Liver (tissue), 10 donors: ENCODE measurements around the gene MRPL52. TPM values are rescaled to one million over a fixed set of nuclear protein-coding genes. Genes with fewer than 3 reads are reported as not detected.

Experiments
- DNase-seq: peaks from one replicate; pipeline ENCODE4 v3.0.0-alpha.2; 2017; ENCODE audit warnings: low spot score
- H3K27ac ChIP-seq, 2 donors: one replicate each; pipeline ENCODE4 v1.7.0; 2013; ENCODE audit warnings: inconsistent platforms in 2 of 2, low read length in 2 of 2, control low read depth in 1 of 2, low read depth in 1 of 2, mild to moderate bottlenecking in 1 of 2
- H3K27me3 ChIP-seq, 4 donors: one replicate each; pipeline versions ENCODE4 v1.6.1 to v1.7.0; 2013; ENCODE audit warnings: low read length in 3 of 4, inconsistent platforms in 1 of 4, mild to moderate bottlenecking in 1 of 4, moderate library complexity in 1 of 4; ENCODE audit not compliant: control insufficient read depth in 4 of 4, insufficient read depth in 4 of 4
- H3K36me3 ChIP-seq, 4 donors: one replicate each; pipeline versions ENCODE4 v1.6.1 to v1.7.0; 2013; ENCODE audit warnings: low read length in 3 of 4, mild to moderate bottlenecking in 3 of 4, low read depth in 1 of 4, moderate library complexity in 1 of 4; ENCODE audit not compliant: control insufficient read depth in 4 of 4, insufficient read depth in 3 of 4
- H3K4me1 ChIP-seq, 4 donors: one replicate each; pipeline versions ENCODE4 v1.6.1 to v1.7.0; 2013; ENCODE audit warnings: low read length in 3 of 4, mild to moderate bottlenecking in 3 of 4, moderate library complexity in 1 of 4; ENCODE audit not compliant: control insufficient read depth in 4 of 4, insufficient read depth in 4 of 4
- H3K4me3 ChIP-seq, 3 donors: one replicate each; pipeline versions ENCODE4 v1.6.1 to v1.7.0; 2013; ENCODE audit warnings: low read length in 3 of 3, control low read depth in 1 of 3, low read depth in 1 of 3, mild to moderate bottlenecking in 1 of 3
- H3K9ac ChIP-seq, 2 donors: one replicate each; pipeline ENCODE4 v1.7.0; 2013; ENCODE audit warnings: low read length in 2 of 2, mild to moderate bottlenecking in 2 of 2, moderate library complexity in 2 of 2, control low read depth in 1 of 2, low read depth in 1 of 2
- H3K9me3 ChIP-seq, 4 donors: one replicate each; pipeline versions ENCODE4 v1.6.1 to v1.7.0; 2013; ENCODE audit warnings: low read length in 3 of 4; ENCODE audit not compliant: control insufficient read depth in 4 of 4
- MAX ChIP-seq: IDR thresholded peaks from 2 replicates; pipeline ENCODE4 v1.6.1; 2016; ENCODE audit warnings: antibody characterized with exemption
- WGBS: extraction: QIAGEN DNeasy Blood & Tissue Kit; methylation state at CpG from one replicate; pipeline ENCODE4 v1.1.7; 2013; 5-methylcytosine and 5-hydroxymethylcytosine counted together
- polyA plus RNA-seq, 2 donors: library from polyadenylated mRNA; stranded (reverse) in 1 of 2; unstranded in 1 of 2; fragments of 200-250 nt in 1 of 2; fragments of >200 nt in 1 of 2; fragmentation: Nextera tagmentation in 1 of 2; extraction: Ambion mirVana in 1 of 2; gene quantifications; one replicate each; pipeline versions ENCODE4 v1.2.1 to v1.2.3, GENCODE V29; 2013 to 2015
- small RNA-seq: library from RNA; depleted of rRNA; stranded (forward); fragments of <200 nt; gene quantifications from one replicate; pipeline ENCODE3, GENCODE V24; 2014
- total RNA-seq, 2 donors: library from RNA; depleted of rRNA; stranded (reverse); fragments of >200 nt; gene quantifications; one replicate each; pipeline ENCODE4 v1.2.3, GENCODE V29; 2014
- donor health status: healthy.
- donor health status: healthy.
- donor health status: healthy.
- donor health status: healthy.
- donor health status: healthy.

The MRPL52 gene
- total and polyA plus RNA-seq, 4 donors: 9.1 to 142 (median 36.6) TPM

- WGBS: 92% methylated on average over 7 of the region's 7 CpGs
- Histone ChIP-seq H3K4me3 (no peak overlapping the region), H3K27ac (no peak overlapping the region), H3K27me3 (no peaks in the 10 kb centered on the region), H3K9ac (no peak overlapping the region), H3K9me3 (no peaks in the 10 kb centered on the region), H3K36me3 (peaks cover 0 to 4% (median under 1%) of the 10 kb centered on the region in 4 donors), H3K4me1 (peaks cover 0 to 4% (median 2%) of the 10 kb centered on the region in 4 donors)
- no peak for TF ChIP-seq MAX
- DNase-seq: no peak
Observed at GRCh38 chr14:22884076-22884737, 54.5 kb downstream of the MRPL52 start.

Small RNA genes within 50 kb of the gene (small RNA-seq; reads per million reads assigned to genes)
- not detected for gene RF00019

Other genes with a start within 250 kb of the MRPL52 start
- gene DAD1, start 240.7 kb upstream of the MRPL52 start, total RNA-seq: 100 to 1,000 TPM; 142 to 187 TPM
- gene DAD1, start 240.7 kb upstream of the MRPL52 start, polyA plus RNA-seq: 100 to 1,000 TPM; 223 to 254 TPM
- gene ABHD4, start 231.6 kb upstream of the MRPL52 start, total RNA-seq: 10 to 100 TPM in 1 of 2 donors, 1 to 10 TPM in 1; 9.9 to 12.3 TPM
- gene ABHD4, start 231.6 kb upstream of the MRPL52 start, polyA plus RNA-seq: 10 to 100 TPM in 1 of 2 donors, 1 to 10 TPM in 1; 9.0 to 32.9 TPM
- gene OR6J1, start 185.5 kb upstream of the MRPL52 start, total RNA-seq: not detected
- not detected for gene OR6J1, start 185.5 kb upstream of the MRPL52 start, polyA plus RNA-seq
- gene OXA1L, start 63.2 kb upstream of the MRPL52 start, total RNA-seq: 10 to 100 TPM; 59.3 to 64.2 TPM
- gene OXA1L, start 63.2 kb upstream of the MRPL52 start, polyA plus RNA-seq: 100 to 1,000 TPM in 1 of 2 donors, 10 to 100 TPM in 1; 53.6 to 106 TPM
- 10 to 100 TPM in 1 of 2 donors, 1 to 10 TPM in 1; 9.2 to 14.3 TPM for gene SLC7A7, start 14.5 kb upstream of the MRPL52 start, total RNA-seq
- gene SLC7A7, start 14.5 kb upstream of the MRPL52 start, polyA plus RNA-seq: 1 to 10 TPM; 2.8 to 8.3 TPM
- 1 to 10 TPM; 7.6 to 8.4 TPM for gene MMP14, start 6.7 kb downstream of the MRPL52 start, total RNA-seq
- 10 to 100 TPM in 1 of 2 donors, under 1 TPM in 1; 0.86 to 10.6 TPM for gene MMP14, start 6.7 kb downstream of the MRPL52 start, polyA plus RNA-seq
- gene LRP10, start 41.9 kb downstream of the MRPL52 start, total RNA-seq: 10 to 100 TPM; 30.0 to 32.6 TPM
- gene LRP10, start 41.9 kb downstream of the MRPL52 start, polyA plus RNA-seq: 10 to 100 TPM; 19.5 to 61.7 TPM
- under 1 TPM; 0.08 to 0.14 TPM for gene REM2, start 53.3 kb downstream of the MRPL52 start, total RNA-seq
- gene REM2, start 53.3 kb downstream of the MRPL52 start, polyA plus RNA-seq: under 1 TPM in 1 of 2 donors, not detected in 1; 0.11 TPM
- 100 to 1,000 TPM in 1 of 2 donors, 10 to 100 TPM in 1; 36.7 to 242 TPM for gene RBM23, start 89.3 kb downstream of the MRPL52 start, total RNA-seq
- 10 to 100 TPM; 22.3 to 26.0 TPM for gene RBM23, start 89.3 kb downstream of the MRPL52 start, polyA plus RNA-seq
- gene PRMT5, start 99.5 kb downstream of the MRPL52 start, total RNA-seq: 10 to 100 TPM; 26.2 to 27.5 TPM
- gene PRMT5, start 99.5 kb downstream of the MRPL52 start, polyA plus RNA-seq: 10 to 100 TPM; 14.1 to 28.2 TPM
- 10 to 100 TPM; 11.9 to 32.8 TPM for gene HAUS4, start 127.2 kb downstream of the MRPL52 start, total RNA-seq
- 1 to 10 TPM; 5.8 to 7.9 TPM for gene HAUS4, start 127.2 kb downstream of the MRPL52 start, polyA plus RNA-seq
- 10 to 100 TPM; 15.9 to 34.9 TPM for gene AJUBA, start 152.7 kb downstream of the MRPL52 start, total RNA-seq
- 10 to 100 TPM; 15.5 to 23.4 TPM for gene AJUBA, start 152.7 kb downstream of the MRPL52 start, polyA plus RNA-seq
- 1 to 10 TPM; 3.8 to 7.1 TPM for gene C14orf93, start 180.3 kb downstream of the MRPL52 start, total RNA-seq
- gene C14orf93, start 180.3 kb downstream of the MRPL52 start, polyA plus RNA-seq: 1 to 10 TPM; 2.1 to 3.0 TPM
- 10 to 100 TPM; 74.0 to 88.2 TPM for gene PSMB5, start 205.0 kb downstream of the MRPL52 start, total RNA-seq
- gene PSMB5, start 205.0 kb downstream of the MRPL52 start, polyA plus RNA-seq: 100 to 1,000 TPM; 102 to 152 TPM
- gene PSMB11, start 212.3 kb downstream of the MRPL52 start, total RNA-seq: not detected
- gene PSMB11, start 212.3 kb downstream of the MRPL52 start, polyA plus RNA-seq: not detected
- gene CDH24, start 227.6 kb downstream of the MRPL52 start, total RNA-seq: under 1 TPM; 0.23 to 0.50 TPM
- under 1 TPM in 1 of 2 donors, not detected in 1; 0.38 TPM for gene CDH24, start 227.6 kb downstream of the MRPL52 start, polyA plus RNA-seq